Measurements from ENCODE around the gene PIK3C3.

PIK3C3 gene

GRCh38 chr18:42131066-42131929, 176.3 kb downstream of the PIK3C3 start:
- no peak overlapping the region for H3K27ac ChIP-seq (ENCODE audit: low read depth, low read length, poor library complexity, severe bottlenecking)
- H3K9me3 ChIP-seq (ENCODE audit: low read length) = no peaks in the 10 kb centered on the region
- H2AFZ ChIP-seq (ENCODE audit: low read length) = no peak overlapping the region
- H3K79me2 ChIP-seq (ENCODE audit: insufficient read depth, low read length) = no peaks in the 10 kb centered on the region
- H3K27me3 ChIP-seq (ENCODE audit: insufficient read depth, low read length) = no peaks in the 10 kb centered on the region
- no peaks in the 10 kb centered on the region for H4K20me1 ChIP-seq (ENCODE audit: insufficient read depth, low read length)
- no peak overlapping the region for H3K4me3 ChIP-seq (ENCODE audit: low read depth, low read length, poor library complexity, severe bottlenecking)
- no peaks in the 10 kb centered on the region for H3K4me1 ChIP-seq (ENCODE audit: insufficient read depth, low read length, severe bottlenecking)
- H3K4me2 ChIP-seq (ENCODE audit: low read length) = no peak overlapping the region
- no peaks in the 10 kb centered on the region for H3K9me2 ChIP-seq (ENCODE audit: low read depth, low read length)
- H3K9ac ChIP-seq (ENCODE audit: low read length) = no peak overlapping the region
- no peaks in the 10 kb centered on the region for H3K36me3 ChIP-seq (ENCODE audit: insufficient read depth, low read length)
- TF ChIP-seq CTCF (IDR thresholded peaks at IDR 0.05; ENCODE audit: low read length) = no peak
- TF ChIP-seq EZH2 (IDR thresholded peaks at IDR 0.05; ENCODE audit: borderline replicate concordance, low read length) = no peak
- no peaks in the 10 kb centered on the region for H3F3A ChIP-seq (ENCODE audit: insufficient read depth, low read length)

DNA sequence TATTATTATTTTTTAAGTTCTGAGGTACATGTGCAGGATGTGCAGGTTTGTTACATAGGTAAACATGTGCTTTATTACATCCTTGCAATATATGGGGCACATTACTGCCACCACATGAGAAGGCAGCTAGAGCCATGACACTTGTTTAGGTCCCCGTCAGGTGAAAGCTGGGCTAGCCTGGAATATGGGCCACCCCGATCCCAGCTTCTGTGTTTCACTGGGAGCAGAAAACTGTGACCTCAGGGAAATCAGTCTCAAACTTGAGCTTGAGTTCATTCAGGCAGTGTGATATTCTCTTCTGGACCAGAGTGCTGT, 176.9 kb downstream of the PIK3C3 start:
- H3K4me3 ChIP-seq (ENCODE audit: low read depth, low read length, poor library complexity, severe bottlenecking) = no peak overlapping the region
- no peak overlapping the region for H3K9ac ChIP-seq (ENCODE audit: low read length)
- no peaks in the 10 kb centered on the region for H3K9me3 ChIP-seq (ENCODE audit: low read length)
- no peak overlapping the region for H3K4me2 ChIP-seq (ENCODE audit: low read length)
- H3F3A ChIP-seq (ENCODE audit: insufficient read depth, low read length) = no peaks in the 10 kb centered on the region
- H3K27me3 ChIP-seq (ENCODE audit: insufficient read depth, low read length) = no peaks in the 10 kb centered on the region
- H3K4me1 ChIP-seq (ENCODE audit: insufficient read depth, low read length, severe bottlenecking) = no peaks in the 10 kb centered on the region
- H4K20me1 ChIP-seq (ENCODE audit: insufficient read depth, low read length) = no peaks in the 10 kb centered on the region
- TF ChIP-seq EZH2 (IDR thresholded peaks at IDR 0.05; ENCODE audit: borderline replicate concordance, low read length) = no peak
- no peak for TF ChIP-seq CTCF (IDR thresholded peaks at IDR 0.05; ENCODE audit: low read length)
- H3K79me2 ChIP-seq (ENCODE audit: insufficient read depth, low read length) = no peaks in the 10 kb centered on the region
- no peaks in the 10 kb centered on the region for H3K36me3 ChIP-seq (ENCODE audit: insufficient read depth, low read length)
- no peak overlapping the region for H2AFZ ChIP-seq (ENCODE audit: low read length)
- H3K9me2 ChIP-seq (ENCODE audit: low read depth, low read length) = no peaks in the 10 kb centered on the region
- no peak overlapping the region for H3K27ac ChIP-seq (ENCODE audit: low read depth, low read length, poor library complexity, severe bottlenecking)
